ENCODE results near the gene RASSF4.
"Not testable (repeated sequence)": the region's sequence is repeated elsewhere in the genome, so short reads cannot be mapped to it uniquely, and the experiment has no call there.

Gene RASSF4

GRCh38 chr10:45008524-45009161 lies 49.0 kb downstream of the RASSF4 start:
- peak; percentile 51 for FAIRE-seq

DNA sequence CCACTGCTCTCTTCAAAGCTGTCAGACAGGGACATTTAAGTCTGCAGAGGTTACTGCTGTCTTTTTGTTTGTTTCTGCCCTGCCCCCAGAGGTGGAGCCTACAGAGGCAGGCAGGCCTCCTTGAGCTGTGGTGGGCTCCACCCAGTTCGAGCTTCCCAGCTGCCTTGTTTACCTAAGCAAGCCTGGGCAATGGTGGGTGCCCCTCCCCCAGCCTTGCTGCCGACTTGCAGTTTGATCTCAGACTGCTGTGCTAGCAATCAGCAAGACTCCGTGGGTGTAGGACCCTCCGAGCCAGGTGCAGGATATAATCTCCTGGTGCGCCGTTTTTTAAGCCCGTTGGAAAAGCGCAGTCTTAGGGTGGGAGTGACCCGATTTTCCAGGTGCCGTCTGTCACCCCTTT lies 55.0 kb downstream of the RASSF4 start:
- FAIRE-seq: not testable (repeated sequence)

DNA sequence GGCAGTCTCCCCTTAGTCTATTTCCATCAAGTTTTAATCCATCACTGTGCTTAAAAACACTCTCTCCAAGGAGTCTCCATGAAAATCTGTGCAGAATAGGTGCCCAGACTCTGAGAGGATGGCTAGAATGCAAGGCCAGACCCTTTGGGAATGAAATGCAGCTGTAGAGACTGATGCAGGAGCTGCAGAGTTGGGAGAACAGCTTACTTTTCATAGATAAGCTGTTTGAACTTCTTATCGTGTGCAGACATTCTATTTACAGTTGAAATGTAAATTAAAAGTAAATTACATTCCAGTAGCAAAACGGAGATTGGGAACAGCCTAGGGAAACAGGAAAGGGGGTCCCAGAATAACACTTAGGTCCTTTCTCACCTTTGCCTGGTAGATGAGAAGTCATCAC lies 56.0 kb downstream of the RASSF4 start:
- no peak for FAIRE-seq

DNA sequence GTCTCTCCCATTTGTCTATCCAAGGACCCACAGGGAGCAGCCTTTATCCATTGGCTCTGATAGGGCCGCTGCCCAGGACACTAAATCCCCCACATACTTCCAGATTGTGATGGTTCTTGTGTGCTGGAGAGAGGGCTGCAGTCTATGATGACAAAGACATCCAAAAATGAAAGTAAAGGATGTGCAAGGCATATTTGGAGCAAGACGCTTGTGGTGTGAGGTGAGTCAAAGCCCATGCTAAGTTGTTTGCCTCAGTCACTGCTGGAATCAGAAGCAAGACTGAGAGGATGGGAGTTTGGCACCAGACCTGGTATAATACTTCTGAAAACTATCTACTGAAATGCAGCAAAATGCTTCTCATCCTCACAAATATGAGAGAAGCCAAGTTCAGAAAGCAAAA lies 63.8 kb downstream of the RASSF4 start:
- FAIRE-seq: no peak

DNA sequence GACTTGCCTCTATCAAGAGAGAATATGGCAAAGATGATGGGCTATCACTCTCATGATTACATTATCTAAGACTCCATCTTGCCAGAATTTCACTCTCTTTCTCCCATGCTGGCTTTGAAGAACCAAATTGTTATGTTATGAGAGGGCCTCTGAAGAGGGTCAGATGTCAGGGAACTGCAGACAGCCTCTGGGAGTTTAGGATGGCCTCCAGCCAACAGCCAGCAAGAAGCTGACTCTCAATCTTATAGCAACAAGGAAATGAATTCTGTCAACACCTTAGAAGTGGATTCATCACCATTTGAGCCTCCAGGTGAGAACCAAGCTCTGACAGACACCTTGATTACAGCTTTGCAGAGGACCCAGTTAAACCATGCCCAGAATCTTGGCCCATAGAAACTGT lies 74.7 kb downstream of the RASSF4 start:
- no peak for FAIRE-seq

GRCh38 chr10:45035673-45036072 lies 76.1 kb downstream of the RASSF4 start:
- FAIRE-seq: no peak

- no peak for FAIRE-seq
Measured at GRCh38 chr10:45040921-45041542, 81.4 kb downstream of the RASSF4 start.

DNA sequence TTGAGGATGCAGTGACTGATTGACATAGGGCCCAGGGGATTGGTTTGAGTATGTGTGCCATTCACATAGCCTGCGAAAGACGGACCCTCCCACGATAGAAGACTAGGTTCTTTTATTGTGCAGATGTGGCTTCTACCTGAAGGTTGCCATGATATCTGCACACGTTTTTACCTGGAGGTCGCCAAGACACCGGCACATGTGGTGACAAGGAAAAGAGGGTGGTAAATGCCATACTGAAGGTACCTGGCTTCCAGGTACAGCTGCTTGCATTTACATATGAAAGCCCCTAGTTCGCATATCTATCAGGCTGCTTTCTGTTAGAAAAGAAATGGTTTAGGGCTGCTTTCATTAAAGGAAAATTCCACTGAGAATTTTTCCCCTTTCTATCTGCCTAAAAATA lies 84.7 kb downstream of the RASSF4 start:
- no peak for FAIRE-seq
